LNCAP (cell line): ENCODE measurements around the gene CCDC171.

Source experiments
- CTCF ChIP-seq: fragments of 450-650 bp; IDR thresholded peaks from 2 replicates; pipeline ENCODE4 v1.5.1; 2017; ENCODE audit warnings: mild to moderate bottlenecking

Gene CCDC171

GRCh38 chr9:15735083-15735857 is 182.4 kb downstream of the CCDC171 start:
- no peak for TF ChIP-seq CTCF

- TF ChIP-seq CTCF, result no peak
Observed at GRCh38 chr9:15736569-15736968, 183.7 kb downstream of the CCDC171 start.

- no peak for TF ChIP-seq CTCF
Observed at GRCh38 chr9:15738011-15738410, 185.2 kb downstream of the CCDC171 start.

- no peak for TF ChIP-seq CTCF
Observed at GRCh38 chr9:15741015-15741414, 188.2 kb downstream of the CCDC171 start.

- no peak for TF ChIP-seq CTCF
Observed at GRCh38 chr9:15743512-15743911, 190.7 kb downstream of the CCDC171 start.

GRCh38 chr9:15744196-15744595 is 191.4 kb downstream of the CCDC171 start:
- no peak for TF ChIP-seq CTCF

GRCh38 chr9:15746905-15747304 is 194.1 kb downstream of the CCDC171 start:
- no peak for TF ChIP-seq CTCF

GRCh38 chr9:15755660-15756059 is 202.8 kb downstream of the CCDC171 start:
- no peak for TF ChIP-seq CTCF
